Measurements from ENCODE around the gene ACTRT2.

Gene ACTRT2

GRCh38 chr1:2999571-2999970 is 21.7 kb upstream of the ACTRT2 start:
- Histone ChIP-seq H3K9me3 (peaks cover 2% of the 10 kb centered on the region), H3K27ac (no peak overlapping the region), H3K4me1 (ENCODE audit: control insufficient read depth in 1 of 2, insufficient read depth in 1 of 2, low read depth in 1 of 2, low read length in 1 of 2) (no peaks in the 10 kb centered on the region), H3K27me3 (no peaks in the 10 kb centered on the region), H3K36me3 (no peaks in the 10 kb centered on the region), H3K4me3 (ENCODE audit: low read depth in 1 of 2, low read length in 1 of 2) (no peak overlapping the region)
- no peak for TF ChIP-seq CTCF (IDR thresholded peaks at IDR 0.05)

GRCh38 chr1:3000214-3000613 is 21.1 kb upstream of the ACTRT2 start:
- no peaks in the 10 kb centered on the region for H3K4me1 ChIP-seq (ENCODE audit: control insufficient read depth in 1 of 2, insufficient read depth in 1 of 2, low read depth in 1 of 2, low read length in 1 of 2)
- no peaks in the 10 kb centered on the region for H3K9me3 ChIP-seq
- TF ChIP-seq CTCF (IDR thresholded peaks at IDR 0.05) = no peak
- no peak overlapping the region for H3K27ac ChIP-seq
- no peaks in the 10 kb centered on the region for H3K27me3 ChIP-seq
- no peaks in the 10 kb centered on the region for H3K36me3 ChIP-seq
- no peak overlapping the region for H3K4me3 ChIP-seq (ENCODE audit: low read depth in 1 of 2, low read length in 1 of 2)

- H3K27ac ChIP-seq = no peak overlapping the region
- H3K4me3 ChIP-seq (ENCODE audit: low read depth in 1 of 2, low read length in 1 of 2) = no peak overlapping the region
- no peak for TF ChIP-seq CTCF (IDR thresholded peaks at IDR 0.05)
- H3K27me3 ChIP-seq = no peaks in the 10 kb centered on the region
- no peaks in the 10 kb centered on the region for H3K36me3 ChIP-seq
- H3K4me1 ChIP-seq (ENCODE audit: control insufficient read depth in 1 of 2, insufficient read depth in 1 of 2, low read depth in 1 of 2, low read length in 1 of 2) = no peaks in the 10 kb centered on the region
- H3K9me3 ChIP-seq = no peaks in the 10 kb centered on the region
Observed at GRCh38 chr1:3000671-3001470, 20.4 kb upstream of the ACTRT2 start.

- no peaks in the 10 kb centered on the region for H3K4me1 ChIP-seq (ENCODE audit: control insufficient read depth in 1 of 2, insufficient read depth in 1 of 2, low read depth in 1 of 2, low read length in 1 of 2)
- H3K27me3 ChIP-seq = no peaks in the 10 kb centered on the region
- TF ChIP-seq CTCF (IDR thresholded peaks at IDR 0.05) = no peak
- H3K4me3 ChIP-seq (ENCODE audit: low read depth in 1 of 2, low read length in 1 of 2) = no peak overlapping the region
- H3K9me3 ChIP-seq = no peaks in the 10 kb centered on the region
- H3K27ac ChIP-seq = no peak overlapping the region
- H3K36me3 ChIP-seq = no peaks in the 10 kb centered on the region
Observed at GRCh38 chr1:3001471-3002348, 19.6 kb upstream of the ACTRT2 start.

GRCh38 chr1:3002349-3003038 is 18.8 kb upstream of the ACTRT2 start:
- Histone ChIP-seq H3K9me3 (no peaks in the 10 kb centered on the region), H3K36me3 (no peaks in the 10 kb centered on the region), H3K4me1 (ENCODE audit: control insufficient read depth in 1 of 2, insufficient read depth in 1 of 2, low read depth in 1 of 2, low read length in 1 of 2) (no peaks in the 10 kb centered on the region), H3K27ac (no peak overlapping the region), H3K4me3 (ENCODE audit: low read depth in 1 of 2, low read length in 1 of 2) (no peak overlapping the region), H3K27me3 (no peaks in the 10 kb centered on the region)
- no peak for TF ChIP-seq CTCF (IDR thresholded peaks at IDR 0.05)

Measured in neutrophil (primary cell).